CD8-positive, alpha-beta memory T cell (primary cell): Measurements from ENCODE around the gene SCPEP1. TPM values are rescaled to one million over a fixed set of nuclear protein-coding genes. Genes with fewer than 3 reads are reported as not detected.

Source experiments
- CTCF ChIA-PET: fragments of 350-600 bp; sonication (Branson Sonifier 250); formaldehyde crosslinking; loops from one replicate; lab custom pipeline; 2021; ENCODE audit warnings: antibody characterized with exemption; lab: Charles Lee
- POLR2A ChIA-PET: fragments of 350-600 bp; sonication (Branson Sonifier 250); formaldehyde crosslinking; loops from one replicate; lab custom pipeline; 2021; ENCODE audit warnings: antibody characterized with exemption; lab: Charles Lee
- DNase-seq, 5 donors: peaks; one replicate each; pipeline versions ENCODE4 v3.0.0 to v3.0.0-alpha.2; 2020 to 2022; ENCODE audit warnings: mixed read lengths in 1 of 5
- H3K27ac ChIP-seq: one replicate; pipeline ENCODE4 v1.7.0; 2013; ENCODE audit warnings: low read depth, mild to moderate bottlenecking, low read length, moderate library complexity
- H3K27me3 ChIP-seq: 2 replicates; pipeline ENCODE4 v1.7.0; 2013; ENCODE audit warnings: low read length, mild to moderate bottlenecking; ENCODE audit not compliant: insufficient read depth, poor library complexity, severe bottlenecking
- H3K36me3 ChIP-seq: 2 replicates; pipeline ENCODE4 v1.7.0; 2013; ENCODE audit warnings: mild to moderate bottlenecking, low read length, moderate library complexity; ENCODE audit not compliant: insufficient read depth
- H3K4me1 ChIP-seq: 2 replicates; pipeline ENCODE4 v1.7.0; 2013; ENCODE audit warnings: mild to moderate bottlenecking, low read length, moderate library complexity; ENCODE audit not compliant: insufficient read depth
- H3K4me3 ChIP-seq: 2 replicates; pipeline ENCODE4 v1.7.0; 2013; ENCODE audit warnings: mild to moderate bottlenecking, low read length
- H3K9me3 ChIP-seq: 2 replicates; pipeline ENCODE4 v1.7.0; 2013; ENCODE audit warnings: mild to moderate bottlenecking, low read length
- H3K27ac Mint-ChIP-seq, 8 donors: one replicate each; pipeline ENCODE4 v1.8.0; 2020 to 2021; ENCODE audit warnings: mixed read lengths in 8 of 8, mild to moderate bottlenecking in 6 of 8, inconsistent platforms in 3 of 8, moderate library complexity in 3 of 8
- H3K27me3 Mint-ChIP-seq, 2 donors: one replicate each; pipeline ENCODE4 v1.8.0; 2020 to 2021; ENCODE audit warnings: mixed read lengths in 2 of 2, mild to moderate bottlenecking in 1 of 2, moderate library complexity in 1 of 2
- H3K36me3 Mint-ChIP-seq, 3 donors: one replicate each; pipeline ENCODE4 v1.8.0; 2020 to 2021; ENCODE audit warnings: mixed read lengths in 3 of 3, inconsistent platforms in 1 of 3, mild to moderate bottlenecking in 1 of 3
- H3K4me1 Mint-ChIP-seq, 3 donors: one replicate each; pipeline ENCODE4 v1.8.0; 2020 to 2021; ENCODE audit warnings: mixed read lengths in 3 of 3, inconsistent platforms in 1 of 3, mild to moderate bottlenecking in 1 of 3
- H3K4me3 Mint-ChIP-seq, 7 donors: one replicate each; pipeline ENCODE4 v1.8.0; 2020 to 2021; ENCODE audit warnings: mixed read lengths in 7 of 7, mild to moderate bottlenecking in 6 of 7, moderate library complexity in 4 of 7, inconsistent platforms in 2 of 7
- H3K9me3 Mint-ChIP-seq, 5 donors: one replicate each; pipeline ENCODE4 v1.8.0; 2020 to 2022; ENCODE audit warnings: mixed read lengths in 5 of 5, mild to moderate bottlenecking in 3 of 5, moderate library complexity in 2 of 5, inconsistent platforms in 1 of 5
- polyA plus RNA-seq: library from polyadenylated mRNA; unstranded; fragments of 300-500 nt; fragmentation: Illumina TruSeq; gene quantifications from one replicate; pipeline ENCODE4 v1.2.3, GENCODE V29; 2021
- total RNA-seq, 2 experiments: library from RNA; stranded (reverse); gene quantifications; one replicate each; pipeline ENCODE4 v1.2.3, GENCODE V29; 2021

Gene SCPEP1
- total and polyA plus RNA-seq, 3 experiments from 2014 or later: 23.4 to 27.4 (median 26.6) TPM

GRCh38 chr17:57035971-57036481, 58.1 kb downstream of the SCPEP1 start:
- ChIA-PET CTCF (no interaction called here), POLR2A (no interaction called here)
- Histone ChIP-seq H3K4me3 (no peak overlapping the region), H3K4me1 (no peaks in the 10 kb centered on the region), H3K36me3 (no peaks in the 10 kb centered on the region), H3K27ac (no peak overlapping the region), H3K9me3 (no peaks in the 10 kb centered on the region), H3K27me3 (peaks cover 7% of the 10 kb centered on the region)
- Mint-ChIP-seq H3K36me3 (no peaks in the 10 kb centered on the region), H3K4me3 (no peak overlapping the region), H3K9me3 (no peaks in the 10 kb centered on the region), H3K27ac (no peak overlapping the region), H3K27me3 (peaks cover 17 to 50% of the 10 kb centered on the region in 2 donors), H3K4me1 (no peaks in the 10 kb centered on the region)
- DNase-seq: no peak

DNA sequence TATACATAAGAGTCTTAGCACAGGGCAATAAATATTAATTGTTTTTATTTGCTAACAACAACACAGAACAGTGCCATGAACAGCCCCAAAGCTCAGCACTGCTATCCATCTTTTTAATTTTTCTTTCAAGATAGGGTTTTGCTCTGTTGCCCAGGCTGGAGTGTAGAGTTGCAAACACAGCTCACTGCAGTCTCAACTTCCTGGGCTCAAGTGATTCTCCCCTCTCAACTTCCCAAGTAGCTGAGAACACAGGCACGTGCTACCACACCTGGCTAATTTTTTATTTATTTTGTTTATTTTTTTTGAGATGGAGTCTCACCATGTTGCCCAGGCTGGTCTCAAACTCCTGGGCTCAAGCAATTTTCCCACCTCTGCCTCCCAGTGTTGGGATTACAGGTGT, 59.5 kb downstream of the SCPEP1 start:
- H3K9me3 ChIP-seq: no peaks in the 10 kb centered on the region
- no peaks in the 10 kb centered on the region for H3K36me3 Mint-ChIP-seq
- H3K27me3 ChIP-seq: peaks cover 7% of the 10 kb centered on the region
- H3K4me3 Mint-ChIP-seq: no peak overlapping the region
- no peaks in the 10 kb centered on the region for H3K4me1 Mint-ChIP-seq
- no peak for DNase-seq
- H3K36me3 ChIP-seq: no peaks in the 10 kb centered on the region
- H3K4me3 ChIP-seq: no peak overlapping the region
- POLR2A ChIA-PET: no interaction called here
- H3K9me3 Mint-ChIP-seq: no peaks in the 10 kb centered on the region
- CTCF ChIA-PET: no interaction called here
- H3K27ac ChIP-seq: no peak overlapping the region
- H3K27ac Mint-ChIP-seq: no peak overlapping the region
- H3K4me1 ChIP-seq: no peaks in the 10 kb centered on the region
- peaks cover 17 to 60% of the 10 kb centered on the region in 2 donors for H3K27me3 Mint-ChIP-seq

DNA sequence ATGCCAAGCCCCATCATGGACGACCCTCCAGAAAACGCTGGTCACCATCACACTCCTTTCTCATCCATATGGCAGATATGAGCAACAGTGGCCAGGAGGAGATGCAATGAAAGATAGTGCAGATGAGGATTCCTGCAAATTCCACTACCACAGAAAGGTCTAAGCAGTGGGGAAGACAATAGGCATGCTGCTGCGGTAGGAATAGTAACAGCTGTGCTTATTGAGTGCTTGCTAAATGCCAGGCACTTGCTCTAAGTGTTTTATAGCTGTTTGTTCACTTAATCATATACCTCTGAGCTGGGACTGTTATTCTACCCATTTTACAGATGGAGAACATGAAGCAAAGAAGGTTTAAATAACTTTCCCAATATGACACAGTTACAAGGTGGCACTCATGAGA, 60.6 kb downstream of the SCPEP1 start:
- H3K27ac ChIP-seq: no peak overlapping the region
- no peak for DNase-seq
- Mint-ChIP-seq H3K27me3 (peaks cover 24 to 66% of the 10 kb centered on the region in 2 donors), H3K9me3 (no peaks in the 10 kb centered on the region), H3K4me3 (no peak overlapping the region), H3K36me3 (no peaks in the 10 kb centered on the region), H3K4me1 (no peaks in the 10 kb centered on the region), H3K27ac (no peak overlapping the region)
- ChIA-PET POLR2A (no interaction called here), CTCF (no interaction called here)
- H3K4me3 ChIP-seq: no peak overlapping the region
- H3K9me3 ChIP-seq: no peaks in the 10 kb centered on the region
- H3K4me1 ChIP-seq: no peaks in the 10 kb centered on the region
- no peaks in the 10 kb centered on the region for H3K36me3 ChIP-seq
- peaks cover 7% of the 10 kb centered on the region for H3K27me3 ChIP-seq

GRCh38 chr17:57040571-57040970, 62.6 kb downstream of the SCPEP1 start:
- ChIA-PET CTCF (no interaction called here), POLR2A (no interaction called here)
- Histone ChIP-seq H3K27me3 (peaks cover 13% of the 10 kb centered on the region), H3K27ac (no peak overlapping the region), H3K9me3 (no peaks in the 10 kb centered on the region), H3K4me3 (no peak overlapping the region), H3K4me1 (no peaks in the 10 kb centered on the region), H3K36me3 (no peaks in the 10 kb centered on the region)
- Mint-ChIP-seq H3K4me3 (no peak overlapping the region), H3K36me3 (no peaks in the 10 kb centered on the region), H3K9me3 (no peaks in the 10 kb centered on the region), H3K4me1 (peaks cover 3 to 6% (median 6%) of the 10 kb centered on the region in 3 donors), H3K27ac (no peak overlapping the region), H3K27me3 (peaks cover 31 to 77% of the 10 kb centered on the region in 2 donors)
- no peak for DNase-seq

DNA sequence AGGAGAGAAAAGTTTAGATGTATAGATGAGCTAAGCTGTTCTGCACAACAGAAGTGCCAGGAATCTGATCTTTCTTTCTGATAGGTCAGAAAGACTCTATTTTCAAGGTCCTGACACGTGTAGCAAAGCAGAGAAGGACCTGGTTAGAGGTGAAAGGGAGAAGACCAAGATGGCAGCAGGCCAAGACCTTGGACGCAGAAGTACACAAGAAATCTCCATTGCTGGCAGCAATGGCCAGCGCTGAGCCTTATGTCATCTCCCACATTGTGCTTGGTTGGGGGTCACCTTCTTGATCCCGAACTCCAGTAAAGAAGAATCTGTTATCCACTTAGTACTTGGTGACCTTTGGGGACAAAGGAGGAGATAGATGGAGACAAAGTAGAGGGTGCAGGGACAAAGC, 65.3 kb downstream of the SCPEP1 start:
- Histone ChIP-seq H3K4me3 (no peak overlapping the region), H3K9me3 (no peaks in the 10 kb centered on the region), H3K36me3 (no peaks in the 10 kb centered on the region), H3K27ac (no peak overlapping the region), H3K27me3 (peaks cover 14% of the 10 kb centered on the region), H3K4me1 (no peaks in the 10 kb centered on the region)
- Mint-ChIP-seq H3K9me3 (no peaks in the 10 kb centered on the region), H3K27ac (peak overlapping the region in 1 of 8 donors; percentile 1), H3K36me3 (peaks cover 0 to 4% (median 2%) of the 10 kb centered on the region in 3 donors), H3K4me1 (peaks cover 9 to 23% (median 20%) of the 10 kb centered on the region in 3 donors), H3K4me3 (no peak overlapping the region), H3K27me3 (peaks cover 31 to 74% of the 10 kb centered on the region in 2 donors)
- no peak for DNase-seq
- POLR2A ChIA-PET: no interaction called here
- CTCF ChIA-PET: no interaction called here

- H3K27ac Mint-ChIP-seq: no peak overlapping the region
- no peaks in the 10 kb centered on the region for H3K9me3 ChIP-seq
- ChIA-PET CTCF (interaction anchor here (1.5 kb wide), 1 partner anchor 69 kb away, joined by 3 read pairs; no protein-coding TSS in a partner anchor), POLR2A (no interaction called here)
- H3K27ac ChIP-seq: no peak overlapping the region
- H3K4me1 ChIP-seq: no peaks in the 10 kb centered on the region
- H3K4me1 Mint-ChIP-seq: peaks cover 9 to 23% (median 20%) of the 10 kb centered on the region in 3 donors
- H3K9me3 Mint-ChIP-seq: no peaks in the 10 kb centered on the region
- peaks cover 14% of the 10 kb centered on the region for H3K27me3 ChIP-seq
- no peak for DNase-seq
- H3K4me3 ChIP-seq: peak overlapping the region; percentile 32
- peaks cover 0 to 4% (median 2%) of the 10 kb centered on the region in 3 donors for H3K36me3 Mint-ChIP-seq
- H3K36me3 ChIP-seq: no peaks in the 10 kb centered on the region
- H3K27me3 Mint-ChIP-seq: peaks cover 31 to 62% of the 10 kb centered on the region in 2 donors
- peak overlapping the region in 6 of 7 donors; percentile 71 to 86 (median 80) for H3K4me3 Mint-ChIP-seq
Observed at GRCh38 chr17:57044976-57045867, 67.3 kb downstream of the SCPEP1 start.

DNA sequence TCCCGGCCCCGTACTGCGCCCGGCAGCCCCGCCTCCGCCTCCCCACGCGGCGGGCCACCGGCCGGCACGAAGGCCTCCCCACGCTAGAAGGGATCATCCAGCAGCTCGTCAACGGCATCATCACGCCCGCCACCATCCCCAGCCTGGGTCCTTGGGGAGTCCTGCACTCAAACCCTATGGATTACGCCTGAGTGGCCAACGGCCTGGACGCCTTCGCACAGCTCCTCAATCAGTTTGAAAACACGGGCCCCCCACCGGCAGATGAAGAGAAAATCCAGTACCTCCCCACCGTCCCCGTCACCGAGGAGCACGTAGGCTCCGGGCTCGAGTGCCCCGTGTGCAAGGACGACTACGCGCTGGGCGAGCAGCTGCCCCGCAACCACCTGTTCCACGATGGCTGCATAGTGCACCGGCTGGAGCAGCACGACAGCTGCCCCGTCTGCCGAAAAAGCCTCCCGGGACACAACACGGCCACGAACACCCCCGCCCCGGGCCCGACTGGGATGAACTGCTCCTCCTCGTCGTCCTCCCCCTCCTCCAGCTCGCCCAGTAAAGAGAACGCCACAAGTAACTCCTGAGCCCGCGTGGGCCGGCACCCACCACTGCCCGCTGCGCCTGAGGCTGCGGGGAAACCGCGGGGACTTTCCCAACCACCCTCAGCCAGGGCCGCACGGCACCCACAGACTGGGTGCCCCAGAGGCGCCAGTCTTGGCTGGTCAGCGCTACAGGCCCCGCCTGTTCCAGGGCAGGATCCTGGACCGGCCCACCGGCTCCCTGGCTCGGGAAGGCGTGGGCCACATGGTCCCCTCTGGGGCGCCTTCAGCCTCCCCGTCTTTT, 68.2 kb downstream of the SCPEP1 start:
- Mint-ChIP-seq H3K4me1 (peaks cover 9 to 23% (median 20%) of the 10 kb centered on the region in 3 donors), H3K27ac (peak overlapping the region in 2 of 8 donors; percentile 29 to 42), H3K36me3 (peaks cover 0 to 4% (median 2%) of the 10 kb centered on the region in 3 donors), H3K27me3 (peaks cover 32 to 60% of the 10 kb centered on the region in 2 donors), H3K4me3 (peak overlapping the region; percentile 44 to 86 (median 79)), H3K9me3 (no peaks in the 10 kb centered on the region)
- ChIA-PET POLR2A (no interaction called here), CTCF (interaction anchor here (1.5 kb wide), 1 partner anchor 69 kb away, joined by 3 read pairs; no protein-coding TSS in a partner anchor)
- H3K4me1 ChIP-seq: no peaks in the 10 kb centered on the region
- peak in 4 of 5 donors; percentile 5 to 48 (median 10) for DNase-seq
- H3K27me3 ChIP-seq: peaks cover 14% of the 10 kb centered on the region
- H3K36me3 ChIP-seq: no peaks in the 10 kb centered on the region
- H3K4me3 ChIP-seq: peak overlapping the region; percentile 32
- no peak overlapping the region for H3K27ac ChIP-seq
- no peaks in the 10 kb centered on the region for H3K9me3 ChIP-seq
